ENCODE data around the gene DOK6.

DOK6 gene

GRCh38 chr18:69757733-69758132 lies 357.0 kb downstream of the DOK6 start:
- DNase-seq = peak; percentile 28 to 38

- no peak for DNase-seq
These were observed 357.8 kb downstream of the DOK6 start for GRCh38 chr18:69758458-69758857.

GRCh38 chr18:69759046-69759445 lies 358.4 kb downstream of the DOK6 start:
- no peak for DNase-seq

GRCh38 chr18:69763002-69763401 lies 362.3 kb downstream of the DOK6 start:
- no peak for DNase-seq

- DNase-seq = no peak
These were observed 363.1 kb downstream of the DOK6 start for GRCh38 chr18:69763821-69764220.

GRCh38 chr18:69770238-69770637 lies 369.6 kb downstream of the DOK6 start:
- no peak for DNase-seq

GRCh38 chr18:69774831-69775230 lies 374.1 kb downstream of the DOK6 start:
- no peak for DNase-seq

GRCh38 chr18:69777248-69777647 lies 376.6 kb downstream of the DOK6 start:
- no peak for DNase-seq

- no peak for DNase-seq
These were observed 378.0 kb downstream of the DOK6 start for GRCh38 chr18:69778680-69779079.

- DNase-seq = no peak
These were observed 380.2 kb downstream of the DOK6 start for GRCh38 chr18:69780851-69781250.

GRCh38 chr18:69784815-69785214 lies 384.1 kb downstream of the DOK6 start:
- DNase-seq = no peak

- DNase-seq = no peak
These were observed 384.8 kb downstream of the DOK6 start for GRCh38 chr18:69785466-69785865.

- no peak for DNase-seq
These were observed 385.7 kb downstream of the DOK6 start for GRCh38 chr18:69786427-69786826.

- DNase-seq = no peak
These were observed 387.3 kb downstream of the DOK6 start for GRCh38 chr18:69787825-69788547.

- no peak for DNase-seq
These were observed 389.1 kb downstream of the DOK6 start for GRCh38 chr18:69789794-69790193.

GRCh38 chr18:69790649-69791048 lies 390.0 kb downstream of the DOK6 start:
- DNase-seq = no peak

- DNase-seq = no peak
These were observed 395.1 kb downstream of the DOK6 start for GRCh38 chr18:69795791-69796190.

GRCh38 chr18:69804776-69805501 lies 404.3 kb downstream of the DOK6 start:
- DNase-seq = no peak

GRCh38 chr18:69808399-69808798 lies 407.7 kb downstream of the DOK6 start:
- no peak for DNase-seq

GRCh38 chr18:69813559-69813958 lies 412.9 kb downstream of the DOK6 start:
- DNase-seq = no peak

GRCh38 chr18:69814861-69815385 lies 414.2 kb downstream of the DOK6 start:
- DNase-seq = no peak

GRCh38 chr18:69817335-69817940 lies 416.8 kb downstream of the DOK6 start:
- no peak for DNase-seq

- no peak for DNase-seq
These were observed 418.8 kb downstream of the DOK6 start for GRCh38 chr18:69819460-69819859.

GRCh38 chr18:69820538-69820937 lies 419.9 kb downstream of the DOK6 start:
- DNase-seq = no peak

Measured in SHP77 (cell line).